Endothelial cell of umbilical vein (primary cell): ENCODE results near the gene CELA3A.
"Not testable (repeated sequence)": the region's sequence is repeated elsewhere in the genome, so short reads cannot be mapped to it uniquely, and the experiment has no call there.

Experiments
- EZH2 ChIP-seq: IDR thresholded peaks from 2 replicates; pipeline ENCODE4 v1.6.1; 2012; ENCODE audit warnings: borderline replicate concordance, low read depth, mild to moderate bottlenecking, moderate library complexity, low read length, inconsistent platforms; ENCODE audit not compliant: severe bottlenecking
- MYC ChIP-seq: IDR thresholded peaks from one replicate; pipeline ENCODE4 v1.6.1; 2011; ENCODE audit warnings: mild to moderate bottlenecking, low read depth, low read length
- POLR2A ChIP-seq: IDR thresholded peaks from 2 replicates; pipeline ENCODE4 v1.6.1; 2012; ENCODE audit warnings: low read depth, mild to moderate bottlenecking, control low read depth, low read length
- POLR2AphosphoS5 ChIP-seq: IDR thresholded peaks from 2 replicates; pipeline ENCODE4 v1.6.1; 2012; ENCODE audit warnings: low read depth, mild to moderate bottlenecking, control low read depth, low read length, moderate library complexity; ENCODE audit not compliant: insufficient read depth
- TF ChIP-seq, protein P1 (sequence below), 2 donors: IDR thresholded peaks; 1 replicate in 1 of 2; 2 replicates in 1 of 2; pipeline ENCODE4 v1.5.1; 2011; ENCODE audit warnings: low read length in 2 of 2, mild to moderate bottlenecking in 2 of 2, moderate library complexity in 2 of 2, control low read depth in 1 of 2, inconsistent platforms in 1 of 2, low read depth in 1 of 2; ENCODE audit not compliant: insufficient read depth in 1 of 2; ENCODE audit errors: extremely low read depth in 1 of 2

DNA sequence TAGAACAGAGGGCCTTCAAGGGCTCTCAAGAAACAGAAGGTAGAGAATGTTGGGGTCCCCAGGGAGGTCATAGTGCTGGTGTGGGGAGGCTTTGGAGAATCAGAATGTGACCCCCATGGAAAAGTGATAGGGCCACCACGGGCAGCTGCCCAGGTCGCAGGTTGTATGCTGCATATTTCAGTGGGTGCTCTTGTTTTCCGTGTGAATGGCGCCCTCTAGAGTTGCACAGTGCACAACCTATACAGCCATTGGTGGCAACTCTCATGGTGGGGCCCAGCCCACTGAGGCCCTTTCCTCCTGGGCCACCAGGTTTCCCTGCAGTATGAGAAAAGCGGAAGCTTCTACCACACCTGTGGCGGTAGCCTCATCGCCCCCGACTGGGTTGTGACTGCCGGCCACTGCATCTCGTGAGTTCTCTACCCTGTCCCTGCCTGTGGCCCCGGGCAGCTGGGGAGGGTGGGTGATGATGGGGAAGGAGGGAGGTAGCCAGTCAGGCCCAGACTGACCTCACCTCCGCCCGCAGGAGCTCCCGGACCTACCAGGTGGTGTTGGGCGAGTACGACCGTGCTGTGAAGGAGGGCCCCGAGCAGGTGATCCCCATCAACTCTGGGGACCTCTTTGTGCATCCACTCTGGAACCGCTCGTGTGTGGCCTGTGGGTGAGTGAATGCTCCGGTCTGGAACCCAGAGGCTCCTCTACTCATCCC, 20.8 kb upstream of the CELA3A start:
- not testable (repeated sequence) for TF ChIP-seq POLR2A, POLR2AphosphoS5, EZH2, MYC
- TF ChIP-seq, protein P1, sequence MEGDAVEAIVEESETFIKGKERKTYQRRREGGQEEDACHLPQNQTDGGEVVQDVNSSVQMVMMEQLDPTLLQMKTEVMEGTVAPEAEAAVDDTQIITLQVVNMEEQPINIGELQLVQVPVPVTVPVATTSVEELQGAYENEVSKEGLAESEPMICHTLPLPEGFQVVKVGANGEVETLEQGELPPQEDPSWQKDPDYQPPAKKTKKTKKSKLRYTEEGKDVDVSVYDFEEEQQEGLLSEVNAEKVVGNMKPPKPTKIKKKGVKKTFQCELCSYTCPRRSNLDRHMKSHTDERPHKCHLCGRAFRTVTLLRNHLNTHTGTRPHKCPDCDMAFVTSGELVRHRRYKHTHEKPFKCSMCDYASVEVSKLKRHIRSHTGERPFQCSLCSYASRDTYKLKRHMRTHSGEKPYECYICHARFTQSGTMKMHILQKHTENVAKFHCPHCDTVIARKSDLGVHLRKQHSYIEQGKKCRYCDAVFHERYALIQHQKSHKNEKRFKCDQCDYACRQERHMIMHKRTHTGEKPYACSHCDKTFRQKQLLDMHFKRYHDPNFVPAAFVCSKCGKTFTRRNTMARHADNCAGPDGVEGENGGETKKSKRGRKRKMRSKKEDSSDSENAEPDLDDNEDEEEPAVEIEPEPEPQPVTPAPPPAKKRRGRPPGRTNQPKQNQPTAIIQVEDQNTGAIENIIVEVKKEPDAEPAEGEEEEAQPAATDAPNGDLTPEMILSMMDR (IDR thresholded peaks at IDR 0.05; ENCODE audit: extremely low read depth in 1 of 2, insufficient read depth in 1 of 2, low read depth in 1 of 2, low read length in 2 of 2), result not testable (repeated sequence)
